Stomach (tissue), 9 donors: ENCODE results near the gene SMIM1. TPM values are rescaled to one million over a fixed set of nuclear protein-coding genes. Genes with fewer than 3 reads are reported as not detected.

Experiments
- DNase-seq, 2 donors: peaks; one replicate each; pipeline versions ENCODE4 v3.0.0 to v3.0.0-alpha.2; 2013 to 2019
- H3K27ac ChIP-seq, 5 donors: fragments of 200-600 bp in 4 of 5; sonication (generic) in 4 of 5; one replicate each; pipeline ENCODE4 v1.5.1; 2013 to 2019; ENCODE audit warnings: mild to moderate bottlenecking in 1 of 5, moderate library complexity in 1 of 5
- H3K27me3 ChIP-seq, 3 donors: fragments of 200-600 bp; sonication (generic); one replicate each; pipeline ENCODE4 v1.5.1; 2017 to 2019; ENCODE audit warnings: mixed run types in 1 of 3
- H3K36me3 ChIP-seq, 4 donors: fragments of 200-600 bp; sonication (generic); 1 replicate in 3 of 4; 2 replicates in 1 of 4; pipeline ENCODE4 v1.5.1; 2016 to 2019
- H3K4me1 ChIP-seq, 4 donors: fragments of 200-600 bp; sonication (generic); one replicate each; pipeline ENCODE4 v1.5.1; 2016 to 2019
- H3K4me3 ChIP-seq, 4 donors: fragments of 200-600 bp; sonication (generic) in 3 of 4; one replicate each; pipeline ENCODE4 v1.5.1; 2016 to 2019; ENCODE audit warnings: mild to moderate bottlenecking in 1 of 4
- H3K9me3 ChIP-seq, 4 donors: fragments of 200-600 bp; sonication (generic); one replicate each; pipeline ENCODE4 v1.5.1; 2016 to 2019
- CTCF ChIP-seq, 7 experiments: fragments of 450-650 bp in 4 of 7; fragments of 200-600 bp in 3 of 7; sonication (generic) in 3 of 7; IDR thresholded peaks; one replicate each; pipeline ENCODE4 v1.5.1; 2016 to 2019; ENCODE audit warnings: antibody characterized with exemption in 7 of 7, control low read depth in 2 of 7, mild to moderate bottlenecking in 1 of 7
- EP300 ChIP-seq: sonication (generic); formaldehyde crosslinking; IDR thresholded peaks from one replicate; pipeline ENCODE4 v1.6.1; 2017; ENCODE audit warnings: antibody characterized with exemption
- POLR2A ChIP-seq, 4 donors: fragments of 450-650 bp; IDR thresholded peaks; one replicate each; pipeline ENCODE4 v1.6.1; 2016; ENCODE audit warnings: antibody characterized with exemption in 4 of 4, control low read depth in 2 of 4, mild to moderate bottlenecking in 1 of 4, moderate library complexity in 1 of 4
- POLR2AphosphoS5 ChIP-seq, 3 donors: sonication (generic); formaldehyde crosslinking; IDR thresholded peaks; one replicate each; pipeline ENCODE4 v1.6.1; 2016; ENCODE audit warnings: antibody characterized with exemption in 3 of 3
- WGBS, 5 donors: extraction: QIAGEN DNeasy Blood & Tissue Kit in 3 of 5; methylation state at CpG; one replicate each; pipeline versions ENCODE4 v1.1.5 to v1.1.7; 2013 to 2018; 5-methylcytosine and 5-hydroxymethylcytosine counted together
- intact Hi-C: fragments of 100-400 bp; cut with DNase I; formaldehyde crosslinking; loops from one replicate; pipeline ENCODE4 v1.15.1; 2023; ENCODE audit warnings: low total_unique reads
- polyA plus RNA-seq, 3 donors: library from polyadenylated mRNA; stranded (reverse); fragments of 200-250 nt; gene quantifications; one replicate each; pipeline ENCODE4 v1.2.3, GENCODE V29; 2013
- total RNA-seq, 5 donors: library from RNA; depleted of rRNA; stranded (reverse); fragments of >200 nt; gene quantifications; one replicate each; pipeline versions ENCODE4 v1.1.0 to v1.2.3, GENCODE V29; 2014 to 2016
- donor health status: healthy with polysubstance abuse.
- donor health status: Bipolar disorder and iron deficiency.
- donor health status: healthy.

SMIM1 gene
- total and polyA plus RNA-seq, 8 donors: 7.3 to 26.5 (median 12.5) TPM; not detected in 5

GRCh38 chr1:3772027-3772714, 378 bp upstream of the SMIM1 start:
- peak overlapping the region in 4 of 5 donors; percentile 70 to 88 (median 76) for H3K27ac ChIP-seq
- 1 to 4% (median 1%) methylated on average over 9 to 60 of the region's 61 CpGs for WGBS, 5 donors

GRCh38 chr1:3773572-3774275, 1.2 kb downstream of the SMIM1 start:
- WGBS, 5 donors: 66 to 74% (median 72%) methylated on average over 10 to 16 of the region's 16 CpGs
- Histone ChIP-seq H3K36me3 (peaks cover 0 to 11% (median 8%) of the 10 kb centered on the region in 4 donors), H3K9me3 (no peaks in the 10 kb centered on the region), H3K27ac (peak overlapping the region in 4 of 5 donors; percentile 70 to 88 (median 76)), H3K4me1 (peaks cover 29 to 56% (median 55%) of the 10 kb centered on the region in 4 donors), H3K27me3 (peaks cover 0 to 20% (median 0%) of the 10 kb centered on the region in 3 donors), H3K4me3 (peak overlapping the region; percentile 62 to 91 (median 78))
- DNase-seq: no peak
- no peak for TF ChIP-seq POLR2A (IDR thresholded peaks at IDR 0.05)
- no peak for TF ChIP-seq CTCF (IDR thresholded peaks at IDR 0.05)
- no peak for TF ChIP-seq EP300
- TF ChIP-seq POLR2AphosphoS5 (IDR thresholded peaks at IDR 0.05): no peak
- intact Hi-C loops: no loop called here

More at GRCh38 chr1:3772027-3772714, 378 bp upstream of the SMIM1 start:
- H3K27me3 ChIP-seq: peaks cover 0 to 26% (median 0%) of the 10 kb centered on the region in 3 donors
- H3K9me3 ChIP-seq: no peaks in the 10 kb centered on the region
- DNase-seq: peak; percentile 95 to 97
- H3K4me1 ChIP-seq: peaks cover 29 to 56% (median 55%) of the 10 kb centered on the region in 4 donors
- no peaks in the 10 kb centered on the region for H3K36me3 ChIP-seq
- intact Hi-C loops: no loop called here
- TF ChIP-seq POLR2AphosphoS5 (IDR thresholded peaks at IDR 0.05) (no peak), EP300 (no peak), POLR2A (IDR thresholded peaks at IDR 0.05) (no peak), CTCF (IDR thresholded peaks at IDR 0.05) (no peak)
- H3K4me3 ChIP-seq: peak overlapping the region; percentile 62 to 91 (median 78)

GRCh38 chr1:3774276-3774945, 1.9 kb downstream of the SMIM1 start:
- H3K27me3 ChIP-seq: peaks cover 0 to 20% (median 0%) of the 10 kb centered on the region in 3 donors
- peaks cover 29 to 56% (median 55%) of the 10 kb centered on the region in 4 donors for H3K4me1 ChIP-seq
- H3K9me3 ChIP-seq: no peaks in the 10 kb centered on the region
- WGBS, 5 donors: 62 to 78% (median 69%) methylated on average over 11 to 19 of the region's 19 CpGs
- no peak overlapping the region for H3K4me3 ChIP-seq
- no peak for TF ChIP-seq EP300
- TF ChIP-seq POLR2A (IDR thresholded peaks at IDR 0.05): no peak
- DNase-seq: peak in 1 of 2 donors; percentile 29
- H3K27ac ChIP-seq: peak overlapping the region in 1 of 5 donors; percentile 88
- intact Hi-C loops: no loop called here
- H3K36me3 ChIP-seq: peaks cover 1 to 18% (median 15%) of the 10 kb centered on the region in 4 donors

GRCh38 chr1:3774946-3775489, 2.5 kb downstream of the SMIM1 start:
- intact Hi-C loops: no loop called here
- TF ChIP-seq POLR2A (IDR thresholded peaks at IDR 0.05) (no peak), POLR2AphosphoS5 (IDR thresholded peaks at IDR 0.05) (no peak), CTCF (IDR thresholded peaks at IDR 0.05) (no peak), EP300 (no peak)
- no peak overlapping the region for H3K4me3 ChIP-seq
- peaks cover 0 to 20% (median 0%) of the 10 kb centered on the region in 3 donors for H3K27me3 ChIP-seq
- H3K4me1 ChIP-seq: peaks cover 29 to 56% (median 55%) of the 10 kb centered on the region in 4 donors
- DNase-seq: no peak
- peaks cover 8 to 24% (median 21%) of the 10 kb centered on the region in 4 donors for H3K36me3 ChIP-seq
- WGBS, 5 donors: 40 to 49% (median 44%) methylated on average over 11 to 17 of the region's 17 CpGs
- H3K27ac ChIP-seq: no peak overlapping the region
- no peaks in the 10 kb centered on the region for H3K9me3 ChIP-seq
